NCI-H226 (cell line): Measurements from ENCODE around the gene DYNC1LI1.

Source experiments
- DNase-seq: peaks from one replicate; pipeline ENCODE4 v3.0.0-alpha.2; 2015

Gene DYNC1LI1

GRCh38 chr3:32570421-32571191, at the start of gene DYNC1LI1:
TSS of gene DYNC1LI1 (minus strand) at chr3:32570858. CDS start at chr3:32570770, 88 bp downstream.
- peak; percentile 88 for DNase-seq

GRCh38 chr3:32619395-32619794, 48.7 kb upstream of the DYNC1LI1 start:
- DNase-seq = no peak

GRCh38 chr3:32616267-32616962, 45.8 kb upstream of the DYNC1LI1 start:
- DNase-seq = no peak

GRCh38 chr3:32614956-32615355, 44.3 kb upstream of the DYNC1LI1 start:
- DNase-seq = peak; percentile 60

GRCh38 chr3:32613183-32613582, 42.5 kb upstream of the DYNC1LI1 start:
- DNase-seq = no peak

GRCh38 chr3:32612547-32612946, 41.9 kb upstream of the DYNC1LI1 start:
- DNase-seq = no peak

GRCh38 chr3:32607522-32607921, 36.9 kb upstream of the DYNC1LI1 start:
- no peak for DNase-seq

GRCh38 chr3:32606960-32607359, 36.3 kb upstream of the DYNC1LI1 start:
- DNase-seq = no peak

- DNase-seq = no peak
These were observed 35.6 kb upstream of the DYNC1LI1 start for GRCh38 chr3:32606277-32606676.

GRCh38 chr3:32603064-32603463, 32.4 kb upstream of the DYNC1LI1 start:
- no peak for DNase-seq

GRCh38 chr3:32602206-32602605, 31.5 kb upstream of the DYNC1LI1 start:
- no peak for DNase-seq

GRCh38 chr3:32601722-32602121, 31.1 kb upstream of the DYNC1LI1 start:
- DNase-seq = no peak

GRCh38 chr3:32597656-32598055, 27.0 kb upstream of the DYNC1LI1 start:
- no peak for DNase-seq

GRCh38 chr3:32596909-32597369, 26.3 kb upstream of the DYNC1LI1 start:
- peak; percentile 51 for DNase-seq

- DNase-seq = no peak
These were observed 25.7 kb upstream of the DYNC1LI1 start for GRCh38 chr3:32596282-32596908.

GRCh38 chr3:32595323-32595722, 24.7 kb upstream of the DYNC1LI1 start:
- no peak for DNase-seq

- DNase-seq = peak; percentile 60
These were observed 23.4 kb upstream of the DYNC1LI1 start for GRCh38 chr3:32593903-32594525.

- no peak for DNase-seq
These were observed 22.2 kb upstream of the DYNC1LI1 start for GRCh38 chr3:32592696-32593353.

GRCh38 chr3:32592011-32592410, 21.4 kb upstream of the DYNC1LI1 start:
- DNase-seq = no peak

- no peak for DNase-seq
These were observed 20.5 kb upstream of the DYNC1LI1 start for GRCh38 chr3:32591186-32591585.

GRCh38 chr3:32586356-32586755, 15.7 kb upstream of the DYNC1LI1 start:
- DNase-seq = no peak

- no peak for DNase-seq
These were observed 14.0 kb upstream of the DYNC1LI1 start for GRCh38 chr3:32584660-32585059.

GRCh38 chr3:32583708-32584107, 13.1 kb upstream of the DYNC1LI1 start:
- no peak for DNase-seq
